ENCODE data around the gene PDE1A.

Gene PDE1A

GRCh38 chr2:182134201-182134600, 292.6 kb downstream of the PDE1A start:
- no peak for DNase-seq (ENCODE audit: low read depth, low spot score)

GRCh38 chr2:182133195-182133891, 293.5 kb downstream of the PDE1A start:
- no peak for DNase-seq (ENCODE audit: low read depth, low spot score)

- DNase-seq (ENCODE audit: low read depth, low spot score) = no peak
These were observed 294.2 kb downstream of the PDE1A start for GRCh38 chr2:182132605-182133004.

GRCh38 chr2:182128821-182129707, 297.8 kb downstream of the PDE1A start:
- DNase-seq (ENCODE audit: low read depth, low spot score) = no peak

- no peak for DNase-seq (ENCODE audit: low read depth, low spot score)
These were observed 309.6 kb downstream of the PDE1A start for GRCh38 chr2:182117196-182117595.

GRCh38 chr2:182116774-182117173, 310.1 kb downstream of the PDE1A start:
- no peak for DNase-seq (ENCODE audit: low read depth, low spot score)

GRCh38 chr2:182115258-182115657, 311.6 kb downstream of the PDE1A start:
- DNase-seq (ENCODE audit: low read depth, low spot score) = no peak

- DNase-seq (ENCODE audit: low read depth, low spot score) = no peak
These were observed 313.5 kb downstream of the PDE1A start for GRCh38 chr2:182113334-182113733.

- DNase-seq (ENCODE audit: low read depth, low spot score) = no peak
These were observed 316.5 kb downstream of the PDE1A start for GRCh38 chr2:182110347-182110746.

- DNase-seq (ENCODE audit: low read depth, low spot score) = no peak
These were observed 323.3 kb downstream of the PDE1A start for GRCh38 chr2:182103526-182103925.

- DNase-seq (ENCODE audit: low read depth, low spot score) = no peak
These were observed 325.6 kb downstream of the PDE1A start for GRCh38 chr2:182101263-182101662.

GRCh38 chr2:182098648-182099047, 328.2 kb downstream of the PDE1A start:
- no peak for DNase-seq (ENCODE audit: low read depth, low spot score)

- no peak for DNase-seq (ENCODE audit: low read depth, low spot score)
These were observed 329.2 kb downstream of the PDE1A start for GRCh38 chr2:182097571-182098164.

GRCh38 chr2:182090486-182090885, 336.4 kb downstream of the PDE1A start:
- no peak for DNase-seq (ENCODE audit: low read depth, low spot score)
